ENCODE measurements around the gene ZNF790. TPM values are rescaled to one million over a fixed set of nuclear protein-coding genes. Genes with fewer than 3 reads are reported as not detected.
A peak's percentile ranks its signal among the peaks of the same experiment; 100 is the strongest.

The ZNF790 gene
- total RNA-seq (2014; rRNA removed; shearing (Covaris generic)) (4.3 and 5.4 TPM in 2 replicates), total RNA-seq (2022) (2.7 and 3.0 TPM in 2 replicates), Bru-seq, nascent RNA (percentile 50 among the genes with signal in this experiment), BruChase-seq, experiment 1, labeled RNA remaining after a 6-hour chase (percentile 57 among the genes with signal in this experiment), BruChase-seq, experiment 2, labeled RNA remaining after a 2-hour chase (percentile 53 among the genes with signal in this experiment)
- long read RNA-seq, partial matches to known transcripts: 0 of 6 reads
- long read RNA-seq, other reads (novel, unspliced or antisense): 3 of 6 reads

DNA sequence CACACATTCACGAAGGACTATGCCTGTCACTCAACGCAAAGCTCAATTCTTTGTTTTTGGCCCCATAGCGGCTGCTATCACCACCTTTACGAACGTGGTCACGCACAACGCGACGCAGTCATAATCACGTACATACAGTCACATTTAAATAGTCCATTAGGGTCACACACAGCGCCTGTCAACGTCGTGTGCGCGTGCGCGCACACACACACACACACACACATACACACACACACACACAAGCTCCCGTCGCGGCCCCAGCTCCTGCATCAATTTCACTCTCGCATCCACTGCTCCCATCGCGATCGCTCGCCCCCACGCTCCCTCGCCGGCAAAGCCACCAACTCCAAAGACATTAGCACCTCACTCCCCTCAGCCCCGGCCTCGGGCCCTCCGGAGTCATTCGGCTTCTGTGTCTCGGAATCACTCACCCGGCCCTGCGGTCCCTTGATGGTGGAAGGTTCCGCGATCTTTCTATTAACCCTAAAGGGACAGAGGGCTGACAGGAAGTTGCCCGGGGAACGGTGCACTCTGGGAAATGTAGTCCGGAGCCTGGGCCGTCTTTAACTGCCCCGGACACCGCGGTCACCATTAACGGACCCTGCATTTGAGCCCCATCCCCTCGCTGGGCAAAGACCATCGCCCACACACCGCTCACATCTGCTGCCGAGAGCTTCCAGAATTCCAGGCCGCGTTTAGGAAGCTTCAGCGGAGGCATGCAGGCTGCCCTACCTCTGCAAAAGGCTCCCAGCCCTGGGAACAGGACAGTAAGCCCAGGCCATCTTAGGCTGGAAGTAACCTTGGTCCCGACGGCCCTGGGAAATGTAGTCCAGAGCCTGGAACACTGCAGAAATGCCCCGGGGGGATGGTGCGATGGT is at the start of gene ZNF790:
Gene ZNF790 (minus strand): TSS at position 482 of the 878 bp plus-strand sequence. CDS start 12,768 bp downstream, outside the sequence.
- H3K4me3 ChIP-seq (ENCODE audit: low read depth, low read length, poor library complexity, severe bottlenecking): no peak within 1 kb of the TSS
- H3K4me2 ChIP-seq (ENCODE audit: low read length): 0 out of 2 replicates have a peak within 1 kb of the TSS, but pooled peaks have one; percentile 16

DNA sequence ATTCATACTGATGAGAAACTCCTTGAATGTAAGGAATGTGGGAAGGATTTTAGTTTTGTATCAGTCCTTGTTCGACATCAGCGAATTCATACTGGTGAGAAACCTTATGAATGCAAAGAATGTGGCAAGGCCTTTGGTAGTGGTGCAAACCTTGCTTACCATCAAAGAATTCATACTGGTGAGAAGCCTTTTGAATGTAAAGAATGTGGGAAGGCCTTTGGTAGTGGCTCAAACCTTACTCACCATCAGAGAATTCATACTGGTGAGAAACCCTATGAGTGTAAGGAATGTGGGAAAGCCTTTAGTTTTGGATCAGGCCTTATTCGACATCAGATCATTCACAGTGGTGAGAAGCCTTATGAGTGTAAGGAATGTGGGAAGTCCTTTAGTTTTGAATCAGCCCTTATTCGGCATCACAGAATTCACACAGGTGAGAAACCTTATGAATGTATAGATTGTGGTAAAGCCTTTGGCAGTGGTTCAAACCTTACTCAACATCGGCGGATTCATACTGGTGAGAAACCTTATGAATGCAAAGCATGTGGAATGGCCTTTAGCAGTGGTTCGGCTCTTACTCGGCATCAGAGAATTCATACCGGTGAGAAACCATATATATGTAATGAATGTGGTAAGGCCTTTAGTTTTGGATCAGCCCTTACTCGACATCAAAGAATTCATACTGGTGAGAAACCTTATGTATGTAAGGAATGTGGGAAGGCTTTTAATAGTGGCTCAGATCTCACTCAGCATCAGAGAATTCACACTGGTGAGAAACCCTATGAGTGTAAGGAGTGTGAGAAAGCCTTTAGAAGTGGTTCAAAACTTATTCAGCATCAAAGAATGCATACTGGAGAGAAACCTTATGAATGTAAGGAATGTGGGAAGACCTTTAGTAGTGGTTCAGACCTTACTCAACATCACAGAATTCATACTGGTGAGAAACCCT is 39.1 kb upstream of the ZNF790 start:
- Histone ChIP-seq H3K9me2 (ENCODE audit: insufficient read depth, low read length) (no peaks in the 10 kb centered on the region), H3K36me3 (ENCODE audit: insufficient read depth, low read length) (peaks cover 14% of the 10 kb centered on the region), H3K4me2 (ENCODE audit: low read length) (no peak overlapping the region), H3K27ac (ENCODE audit: low read depth, low read length, poor library complexity, severe bottlenecking) (no peak overlapping the region), H3K9me3 (ENCODE audit: low read length) (peaks cover 34% of the 10 kb centered on the region), H3K79me2 (ENCODE audit: insufficient read depth, low read depth, low read length) (no peaks in the 10 kb centered on the region), H4K20me1 (ENCODE audit: insufficient read depth, low read length) (no peaks in the 10 kb centered on the region), H2AFZ (ENCODE audit: low read length) (no peak overlapping the region), H3K4me1 (ENCODE audit: insufficient read depth, low read length, poor library complexity, severe bottlenecking) (no peaks in the 10 kb centered on the region), H3K4me3 (ENCODE audit: low read depth, low read length, poor library complexity, severe bottlenecking) (no peak overlapping the region)
- intact Hi-C loops (cut with micrococcal nuclease; ENCODE audit: unreplicated experiment): no loop called here
- TF ChIP-seq CTCF (conservative IDR thresholded peaks at IDR 0.05; ENCODE audit: low read length): no peak
- TF ChIP-seq EZH2phosphoT487 (IDR thresholded peaks at IDR 0.05; ENCODE audit: borderline replicate concordance, low read depth, low read length): no peak
- ChIA-PET POLR2A (no interaction called here), CTCF (ENCODE audit: unreplicated experiment) (no interaction called here)
- DNase-seq (ENCODE audit: low spot score): no peak
- BruUV-seq (replicated peaks): no TSS peak

More for the DNA sequence above, at the start of gene ZNF790:
- POLR2A ChIA-PET: no interaction called here
- CTCF ChIA-PET (ENCODE audit: unreplicated experiment): no interaction called here
- intact Hi-C loops (cut with micrococcal nuclease; ENCODE audit: unreplicated experiment): no loop called here
- Histone ChIP-seq H2AFZ (ENCODE audit: low read length) (no peak within 1 kb of the TSS), H3K4me1 (ENCODE audit: insufficient read depth, low read length, poor library complexity, severe bottlenecking) (no peaks in the 10 kb centered on the region), H4K20me1 (ENCODE audit: insufficient read depth, low read length) (no peaks in the 10 kb centered on the region), H3K9me2 (ENCODE audit: insufficient read depth, low read length) (no peaks in the 10 kb centered on the region), H3K9me3 (ENCODE audit: low read length) (no peaks in the 10 kb centered on the region; the same call in 1 of the 2 replicates), H3K36me3 (ENCODE audit: insufficient read depth, low read length) (peaks cover 7% of the 10 kb centered on the region; the same call in 1 of the 2 replicates), H3K79me2 (ENCODE audit: insufficient read depth, low read depth, low read length) (no peaks in the 10 kb centered on the region), H3K27ac (ENCODE audit: low read depth, low read length, poor library complexity, severe bottlenecking) (no peak within 1 kb of the TSS)
- TF ChIP-seq EZH2phosphoT487 (IDR thresholded peaks at IDR 0.05; ENCODE audit: borderline replicate concordance, low read depth, low read length) (no peak), CTCF (conservative IDR thresholded peaks at IDR 0.05; ENCODE audit: low read length) (no peak)
- no peak for DNase-seq (ENCODE audit: low spot score)
- BruUV-seq (replicated peaks): no TSS peak

Measured in OCI-LY7 (cell line).